ENCODE data around the gene FNDC3A. TPM values are rescaled to one million over a fixed set of nuclear protein-coding genes. Genes with fewer than 3 reads are reported as not detected.

Gene FNDC3A
- total and polyA plus RNA-seq, 9 of the 15 experiments (the other 6 are each of a cell fraction or from before 2014, with no cell fraction given), result 4.1 to 22.0 (median 13.5) TPM

DNA sequence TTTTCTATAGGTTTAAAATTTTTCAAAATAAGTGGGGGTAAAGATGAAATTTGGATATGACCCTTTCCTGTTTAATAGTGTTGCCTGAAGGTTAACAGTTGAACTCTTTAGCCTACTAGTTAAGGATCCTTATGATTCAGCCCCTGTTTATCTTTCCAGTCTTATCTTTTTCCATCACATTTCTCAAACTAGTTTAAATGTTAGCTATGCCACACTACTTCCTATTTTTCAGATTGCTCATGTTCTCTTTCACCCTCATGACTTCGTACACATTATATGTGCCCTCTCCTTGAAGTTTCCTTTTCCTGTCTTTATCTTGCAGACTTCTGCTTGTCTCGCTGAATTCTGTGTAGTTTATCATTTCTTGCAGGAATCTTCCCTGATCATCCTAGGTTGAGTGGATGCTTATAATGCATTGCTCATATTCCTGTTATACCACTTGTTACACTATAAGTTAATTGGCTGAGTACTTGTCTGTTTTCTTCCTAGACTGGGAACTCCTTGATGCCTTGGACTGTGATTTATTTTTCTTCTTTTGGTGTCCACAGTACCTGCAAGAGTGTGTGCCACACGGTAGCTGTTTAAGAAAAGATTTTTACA is 86.7 kb downstream of the FNDC3A start (continued):
- TF ChIP-seq TCF3 (CRISPR knock-in tag; IDR thresholded peaks at IDR 0.05) (peak; percentile 57), NCOA1 (IDR thresholded peaks at IDR 0.05; ENCODE audit: low read depth) (0 out of 2 replicates have a peak, but pooled peaks have one; percentile 24), U2AF1 (optimal IDR thresholded peaks at IDR 0.05; ENCODE audit: low read depth, low read length) (no peak), SMAD3 (CRISPR knock-in tag; conservative IDR thresholded peaks at IDR 0.05) (no peak), SLC30A9 (CRISPR knock-in tag; IDR thresholded peaks at IDR 0.05) (no peak), HNRNPH1 (optimal IDR thresholded peaks at IDR 0.05; ENCODE audit: low read depth, low read length) (no peak), DDX20 (tag; IDR thresholded peaks at IDR 0.05; ENCODE audit: low read depth) (no peak), NR2C1 (IDR thresholded peaks at IDR 0.05) (no peak), NR2C1 (tag; IDR thresholded peaks at IDR 0.05) (no peak), ARID2 (IDR thresholded peaks at IDR 0.05) (no peak), ZKSCAN3 (CRISPR knock-in tag; IDR thresholded peaks at IDR 0.05) (no peak), ZNF24 (IDR thresholded peaks at IDR 0.05) (no peak), ZNF239 (CRISPR knock-in tag; IDR thresholded peaks at IDR 0.05) (no peak), YBX1 (IDR thresholded peaks at IDR 0.05) (no peak), ZNF431 (CRISPR knock-in tag; IDR thresholded peaks at IDR 0.05) (no peak), EWSR1 (IDR thresholded peaks at IDR 0.05; ENCODE audit: borderline replicate concordance, low read depth, partially characterized antibody) (no peak), DPF2 (IDR thresholded peaks at IDR 0.05) (peak; percentile 64; the same call in 1 of the 2 replicates)
- TF ChIP-seq, protein P1, sequence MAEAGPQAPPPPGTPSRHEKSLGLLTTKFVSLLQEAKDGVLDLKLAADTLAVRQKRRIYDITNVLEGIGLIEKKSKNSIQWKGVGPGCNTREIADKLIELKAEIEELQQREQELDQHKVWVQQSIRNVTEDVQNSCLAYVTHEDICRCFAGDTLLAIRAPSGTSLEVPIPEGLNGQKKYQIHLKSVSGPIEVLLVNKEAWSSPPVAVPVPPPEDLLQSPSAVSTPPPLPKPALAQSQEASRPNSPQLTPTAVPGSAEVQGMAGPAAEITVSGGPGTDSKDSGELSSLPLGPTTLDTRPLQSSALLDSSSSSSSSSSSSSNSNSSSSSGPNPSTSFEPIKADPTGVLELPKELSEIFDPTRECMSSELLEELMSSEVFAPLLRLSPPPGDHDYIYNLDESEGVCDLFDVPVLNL (CRISPR knock-in tag; IDR thresholded peaks at IDR 0.05; ENCODE audit: low read depth), result no peak
- TF ChIP-seq, protein P2, sequence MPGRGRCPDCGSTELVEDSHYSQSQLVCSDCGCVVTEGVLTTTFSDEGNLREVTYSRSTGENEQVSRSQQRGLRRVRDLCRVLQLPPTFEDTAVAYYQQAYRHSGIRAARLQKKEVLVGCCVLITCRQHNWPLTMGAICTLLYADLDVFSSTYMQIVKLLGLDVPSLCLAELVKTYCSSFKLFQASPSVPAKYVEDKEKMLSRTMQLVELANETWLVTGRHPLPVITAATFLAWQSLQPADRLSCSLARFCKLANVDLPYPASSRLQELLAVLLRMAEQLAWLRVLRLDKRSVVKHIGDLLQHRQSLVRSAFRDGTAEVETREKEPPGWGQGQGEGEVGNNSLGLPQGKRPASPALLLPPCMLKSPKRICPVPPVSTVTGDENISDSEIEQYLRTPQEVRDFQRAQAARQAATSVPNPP (IDR thresholded peaks at IDR 0.05; ENCODE audit: borderline replicate concordance, insufficient read depth, insufficient read length), result no peak
- TF ChIP-seq, protein P3, sequence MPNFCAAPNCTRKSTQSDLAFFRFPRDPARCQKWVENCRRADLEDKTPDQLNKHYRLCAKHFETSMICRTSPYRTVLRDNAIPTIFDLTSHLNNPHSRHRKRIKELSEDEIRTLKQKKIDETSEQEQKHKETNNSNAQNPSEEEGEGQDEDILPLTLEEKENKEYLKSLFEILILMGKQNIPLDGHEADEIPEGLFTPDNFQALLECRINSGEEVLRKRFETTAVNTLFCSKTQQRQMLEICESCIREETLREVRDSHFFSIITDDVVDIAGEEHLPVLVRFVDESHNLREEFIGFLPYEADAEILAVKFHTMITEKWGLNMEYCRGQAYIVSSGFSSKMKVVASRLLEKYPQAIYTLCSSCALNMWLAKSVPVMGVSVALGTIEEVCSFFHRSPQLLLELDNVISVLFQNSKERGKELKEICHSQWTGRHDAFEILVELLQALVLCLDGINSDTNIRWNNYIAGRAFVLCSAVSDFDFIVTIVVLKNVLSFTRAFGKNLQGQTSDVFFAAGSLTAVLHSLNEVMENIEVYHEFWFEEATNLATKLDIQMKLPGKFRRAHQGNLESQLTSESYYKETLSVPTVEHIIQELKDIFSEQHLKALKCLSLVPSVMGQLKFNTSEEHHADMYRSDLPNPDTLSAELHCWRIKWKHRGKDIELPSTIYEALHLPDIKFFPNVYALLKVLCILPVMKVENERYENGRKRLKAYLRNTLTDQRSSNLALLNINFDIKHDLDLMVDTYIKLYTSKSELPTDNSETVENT (CRISPR knock-in tag; IDR thresholded peaks at IDR 0.05), result no peak
- TF ChIP-seq, protein P4, sequence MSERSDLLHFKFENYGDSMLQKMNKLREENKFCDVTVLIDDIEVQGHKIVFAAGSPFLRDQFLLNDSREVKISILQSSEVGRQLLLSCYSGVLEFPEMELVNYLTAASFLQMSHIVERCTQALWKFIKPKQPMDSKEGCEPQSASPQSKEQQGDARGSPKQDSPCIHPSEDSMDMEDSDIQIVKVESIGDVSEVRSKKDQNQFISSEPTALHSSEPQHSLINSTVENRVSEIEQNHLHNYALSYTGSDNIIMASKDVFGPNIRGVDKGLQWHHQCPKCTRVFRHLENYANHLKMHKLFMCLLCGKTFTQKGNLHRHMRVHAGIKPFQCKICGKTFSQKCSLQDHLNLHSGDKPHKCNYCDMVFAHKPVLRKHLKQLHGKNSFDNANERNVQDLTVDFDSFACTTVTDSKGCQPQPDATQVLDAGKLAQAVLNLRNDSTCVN (CRISPR knock-in tag; IDR thresholded peaks at IDR 0.05), result no peak
- TF ChIP-seq, protein P5, sequence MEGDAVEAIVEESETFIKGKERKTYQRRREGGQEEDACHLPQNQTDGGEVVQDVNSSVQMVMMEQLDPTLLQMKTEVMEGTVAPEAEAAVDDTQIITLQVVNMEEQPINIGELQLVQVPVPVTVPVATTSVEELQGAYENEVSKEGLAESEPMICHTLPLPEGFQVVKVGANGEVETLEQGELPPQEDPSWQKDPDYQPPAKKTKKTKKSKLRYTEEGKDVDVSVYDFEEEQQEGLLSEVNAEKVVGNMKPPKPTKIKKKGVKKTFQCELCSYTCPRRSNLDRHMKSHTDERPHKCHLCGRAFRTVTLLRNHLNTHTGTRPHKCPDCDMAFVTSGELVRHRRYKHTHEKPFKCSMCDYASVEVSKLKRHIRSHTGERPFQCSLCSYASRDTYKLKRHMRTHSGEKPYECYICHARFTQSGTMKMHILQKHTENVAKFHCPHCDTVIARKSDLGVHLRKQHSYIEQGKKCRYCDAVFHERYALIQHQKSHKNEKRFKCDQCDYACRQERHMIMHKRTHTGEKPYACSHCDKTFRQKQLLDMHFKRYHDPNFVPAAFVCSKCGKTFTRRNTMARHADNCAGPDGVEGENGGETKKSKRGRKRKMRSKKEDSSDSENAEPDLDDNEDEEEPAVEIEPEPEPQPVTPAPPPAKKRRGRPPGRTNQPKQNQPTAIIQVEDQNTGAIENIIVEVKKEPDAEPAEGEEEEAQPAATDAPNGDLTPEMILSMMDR (IDR thresholded peaks at IDR 0.05 in 2 of 3, conservative IDR thresholded peaks at IDR 0.05 in 1 of 3; ENCODE audit: insufficient read depth in 2 of 3, low read depth in 1 of 3, low read length in 3 of 3), result no peak
